Activated T-cell treated with anti-CD3 and anti-CD28 coated beads, Interleukin-2, amount 50 U/mL, for 4 hours (primary cell): ENCODE results near the gene MUC2. TPM values are rescaled to one million over a fixed set of nuclear protein-coding genes. Genes with fewer than 3 reads are reported as not detected.

Experiments used
- ATAC-seq, 2 donors: fragments of 200-7000 bp; cut with Tn5 transposase; one replicate each; pipeline ENCODE4 v1.10.0; 2021
- DNase-seq: peaks from one replicate; pipeline ENCODE4 v3.0.0-alpha.2; 2020
- H3K27me3 Mint-ChIP-seq: one replicate; pipeline ENCODE4 v1.8.0; 2021; ENCODE audit warnings: low read depth, mixed read lengths
- H3K36me3 Mint-ChIP-seq: one replicate; pipeline ENCODE4 v1.8.0; 2022; ENCODE audit warnings: mixed read lengths; ENCODE audit not compliant: insufficient read depth
- H3K4me1 Mint-ChIP-seq: one replicate; pipeline ENCODE4 v1.8.0; 2021; ENCODE audit warnings: low read depth, mixed read lengths
- H3K4me3 Mint-ChIP-seq: one replicate; pipeline ENCODE4 v1.8.0; 2021; ENCODE audit warnings: mild to moderate bottlenecking, moderate library complexity, mixed read lengths
- H3K9me3 Mint-ChIP-seq: one replicate; pipeline ENCODE4 v1.8.0; 2021; ENCODE audit warnings: mixed read lengths
- total RNA-seq, 3 donors: library from RNA; stranded (reverse); gene quantifications; one replicate each; pipeline ENCODE4 v1.2.1, GENCODE V29; 2021

The MUC2 gene
- total RNA-seq, 3 donors from 2014 or later = 0.08 to 0.30 (median 0.24) TPM

GRCh38 chr11:1041936-1042608, 32.6 kb upstream of the MUC2 start:
- H3K4me1 Mint-ChIP-seq = no peaks in the 10 kb centered on the region
- H3K27me3 Mint-ChIP-seq = peaks cover 11% of the 10 kb centered on the region
- ATAC-seq (no peak), DNase-seq (no peak)
- H3K4me3 Mint-ChIP-seq = no peak overlapping the region
- H3K36me3 Mint-ChIP-seq = no peaks in the 10 kb centered on the region
- no peaks in the 10 kb centered on the region for H3K9me3 Mint-ChIP-seq

GRCh38 chr11:1042626-1043562, 31.8 kb upstream of the MUC2 start:
- Mint-ChIP-seq H3K9me3 (no peaks in the 10 kb centered on the region), H3K36me3 (no peaks in the 10 kb centered on the region), H3K4me3 (no peak overlapping the region), H3K4me1 (no peaks in the 10 kb centered on the region), H3K27me3 (peaks cover 17% of the 10 kb centered on the region)
- ATAC-seq (no peak), DNase-seq (peak; percentile 3)

GRCh38 chr11:1043563-1044096, 31.0 kb upstream of the MUC2 start:
- Mint-ChIP-seq H3K9me3 (no peaks in the 10 kb centered on the region), H3K4me1 (no peaks in the 10 kb centered on the region), H3K27me3 (peaks cover 20% of the 10 kb centered on the region), H3K4me3 (no peak overlapping the region), H3K36me3 (no peaks in the 10 kb centered on the region)
- DNase-seq (peak; percentile 1), ATAC-seq (no peak)

- Mint-ChIP-seq H3K9me3 (no peaks in the 10 kb centered on the region), H3K27me3 (peaks cover 20% of the 10 kb centered on the region), H3K4me1 (no peaks in the 10 kb centered on the region), H3K36me3 (no peaks in the 10 kb centered on the region), H3K4me3 (no peak overlapping the region)
- ATAC-seq = no peak
- no peak for DNase-seq
Observed at GRCh38 chr11:1044160-1044559, 30.5 kb upstream of the MUC2 start.

- no peaks in the 10 kb centered on the region for H3K36me3 Mint-ChIP-seq
- ATAC-seq (no peak), DNase-seq (no peak)
- H3K4me1 Mint-ChIP-seq = peaks cover 2% of the 10 kb centered on the region
- H3K27me3 Mint-ChIP-seq = peaks cover 30% of the 10 kb centered on the region
- H3K9me3 Mint-ChIP-seq = no peaks in the 10 kb centered on the region
- no peak overlapping the region for H3K4me3 Mint-ChIP-seq
Observed at GRCh38 chr11:1047595-1048156, 27.0 kb upstream of the MUC2 start.

GRCh38 chr11:1048375-1049070, 26.2 kb upstream of the MUC2 start:
- peaks cover 2% of the 10 kb centered on the region for H3K4me1 Mint-ChIP-seq

GRCh38 chr11:1049071-1049405, 25.6 kb upstream of the MUC2 start:
- DNase-seq (no peak), ATAC-seq (no peak)
- Mint-ChIP-seq H3K4me1 (peaks cover 2% of the 10 kb centered on the region), H3K9me3 (no peaks in the 10 kb centered on the region), H3K27me3 (peaks cover 30% of the 10 kb centered on the region), H3K36me3 (no peaks in the 10 kb centered on the region), H3K4me3 (no peak overlapping the region)

More at GRCh38 chr11:1048375-1049070, 26.2 kb upstream of the MUC2 start:
- DNase-seq (no peak), ATAC-seq (no peak)
- peaks cover 30% of the 10 kb centered on the region for H3K27me3 Mint-ChIP-seq
- H3K36me3 Mint-ChIP-seq = no peaks in the 10 kb centered on the region
- H3K9me3 Mint-ChIP-seq = no peaks in the 10 kb centered on the region
- no peak overlapping the region for H3K4me3 Mint-ChIP-seq

- Mint-ChIP-seq H3K4me3 (no peak overlapping the region), H3K36me3 (no peaks in the 10 kb centered on the region), H3K27me3 (peaks cover 30% of the 10 kb centered on the region), H3K4me1 (peaks cover 2% of the 10 kb centered on the region), H3K9me3 (no peaks in the 10 kb centered on the region)
- no peak for DNase-seq
- ATAC-seq = no peak
Observed at GRCh38 chr11:1049431-1049891, 25.2 kb upstream of the MUC2 start.

- DNase-seq = no peak
- no peaks in the 10 kb centered on the region for H3K36me3 Mint-ChIP-seq
- H3K9me3 Mint-ChIP-seq = no peaks in the 10 kb centered on the region
- H3K4me1 Mint-ChIP-seq = peaks cover 2% of the 10 kb centered on the region
- no peak overlapping the region for H3K4me3 Mint-ChIP-seq
- peaks cover 25% of the 10 kb centered on the region for H3K27me3 Mint-ChIP-seq
- no peak for ATAC-seq
Observed at GRCh38 chr11:1049911-1050580, 24.6 kb upstream of the MUC2 start.

GRCh38 chr11:1050581-1051355, 23.9 kb upstream of the MUC2 start:
- H3K4me1 Mint-ChIP-seq = peaks cover 2% of the 10 kb centered on the region
- H3K9me3 Mint-ChIP-seq = no peaks in the 10 kb centered on the region
- H3K4me3 Mint-ChIP-seq = no peak overlapping the region
- peak; percentile 99 for ATAC-seq
- no peaks in the 10 kb centered on the region for H3K36me3 Mint-ChIP-seq
- peaks cover 25% of the 10 kb centered on the region for H3K27me3 Mint-ChIP-seq
- DNase-seq = peak; percentile 68

GRCh38 chr11:1051356-1052132, 23.1 kb upstream of the MUC2 start:
- Mint-ChIP-seq H3K9me3 (no peaks in the 10 kb centered on the region), H3K36me3 (no peaks in the 10 kb centered on the region), H3K27me3 (peaks cover 25% of the 10 kb centered on the region), H3K4me3 (no peak overlapping the region), H3K4me1 (peaks cover 2% of the 10 kb centered on the region)
- ATAC-seq = no peak
- no peak for DNase-seq

- no peaks in the 10 kb centered on the region for H3K9me3 Mint-ChIP-seq
- H3K4me3 Mint-ChIP-seq = no peak overlapping the region
- no peaks in the 10 kb centered on the region for H3K36me3 Mint-ChIP-seq
- DNase-seq = no peak
- ATAC-seq = no peak
- H3K27me3 Mint-ChIP-seq = peaks cover 26% of the 10 kb centered on the region
- H3K4me1 Mint-ChIP-seq = peaks cover 2% of the 10 kb centered on the region
Observed at GRCh38 chr11:1052133-1053011, 22.3 kb upstream of the MUC2 start.
